Activated T-cell treated with anti-CD3 and anti-CD28 coated beads for 4 hours (primary cell): ENCODE results near the gene ATRNL1.
"Not testable (repeated sequence)": the region's sequence is repeated elsewhere in the genome, so short reads cannot be mapped to it uniquely, and the experiment has no call there.

Experiments
- DNase-seq: peaks from one replicate; pipeline ENCODE4 v3.0.0-alpha.2; 2020

Gene ATRNL1

GRCh38 chr10:115771755-115772154 is 678.6 kb downstream of the ATRNL1 start:
- DNase-seq = no peak

- DNase-seq = no peak
These were observed 679.4 kb downstream of the ATRNL1 start for GRCh38 chr10:115772606-115773005.

- no peak for DNase-seq
These were observed 680.7 kb downstream of the ATRNL1 start for GRCh38 chr10:115773832-115774231.

- no peak for DNase-seq
These were observed 681.6 kb downstream of the ATRNL1 start for GRCh38 chr10:115774721-115775120.

GRCh38 chr10:115777646-115778045 is 684.5 kb downstream of the ATRNL1 start:
- no peak for DNase-seq

DNA sequence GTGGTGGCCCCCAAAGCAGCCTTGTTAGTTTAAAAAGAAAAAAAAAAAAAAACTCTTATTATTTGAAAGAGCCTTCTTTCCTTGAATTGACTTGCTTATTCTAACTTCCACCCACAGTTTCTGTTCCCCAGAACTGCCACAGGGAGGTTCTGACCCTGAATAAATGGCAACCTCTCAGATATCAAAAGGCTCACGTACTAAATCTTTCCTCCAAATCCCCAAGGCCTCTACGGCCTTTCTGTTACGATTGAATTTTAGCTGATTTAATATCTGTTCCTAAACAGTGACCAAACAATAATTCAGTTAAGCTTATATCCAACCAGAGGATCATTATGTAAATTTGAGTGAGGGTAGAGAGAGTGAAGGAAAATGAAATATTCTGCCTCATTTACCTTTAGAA is 697.1 kb downstream of the ATRNL1 start:
- DNase-seq = no peak

GRCh38 chr10:115795964-115796363 is 702.8 kb downstream of the ATRNL1 start:
- DNase-seq = no peak

- DNase-seq = no peak
These were observed 708.3 kb downstream of the ATRNL1 start for GRCh38 chr10:115801457-115801856.

DNA sequence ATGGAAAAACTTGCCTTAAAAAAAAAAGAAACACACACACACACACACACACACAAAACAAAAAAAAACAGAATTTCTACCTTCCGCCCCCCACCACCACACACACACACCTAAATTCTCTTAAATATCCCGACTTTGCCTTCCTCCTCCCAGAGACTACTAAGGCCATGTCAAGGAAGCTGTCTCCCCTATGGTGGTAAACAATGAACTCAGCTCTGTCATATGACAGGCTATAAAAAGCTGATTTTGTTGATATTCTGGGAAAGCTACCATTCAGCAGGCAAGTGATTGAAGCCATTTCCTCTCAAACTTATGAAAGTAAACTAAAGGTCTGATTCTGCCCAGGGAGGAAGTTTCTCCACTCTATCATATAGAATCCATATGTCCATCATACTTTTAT is 708.8 kb downstream of the ATRNL1 start:
- no peak for DNase-seq

- no peak for DNase-seq
These were observed 709.7 kb downstream of the ATRNL1 start for GRCh38 chr10:115802911-115803310.

DNA sequence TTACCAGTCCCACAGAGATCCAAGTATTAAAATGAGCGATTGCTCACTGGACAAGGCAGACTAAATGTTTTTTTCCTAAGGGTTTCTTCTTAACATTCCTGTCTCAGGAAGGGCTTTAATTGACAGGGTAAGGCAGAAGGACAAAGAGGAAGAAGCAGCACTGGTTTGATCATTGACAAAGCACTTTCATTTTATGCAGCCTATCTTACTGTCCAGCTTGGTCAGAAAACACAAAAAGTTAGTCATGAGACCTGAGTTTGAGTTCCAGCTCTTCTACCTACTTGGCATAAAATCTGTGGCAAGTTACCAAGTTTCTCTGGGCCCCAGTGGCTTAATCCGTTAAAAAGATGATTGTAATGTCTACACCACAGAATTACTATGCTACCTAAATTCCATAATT is 721.4 kb downstream of the ATRNL1 start:
- no peak for DNase-seq

- no peak for DNase-seq
These were observed 724.8 kb downstream of the ATRNL1 start for GRCh38 chr10:115818012-115818411.

DNA sequence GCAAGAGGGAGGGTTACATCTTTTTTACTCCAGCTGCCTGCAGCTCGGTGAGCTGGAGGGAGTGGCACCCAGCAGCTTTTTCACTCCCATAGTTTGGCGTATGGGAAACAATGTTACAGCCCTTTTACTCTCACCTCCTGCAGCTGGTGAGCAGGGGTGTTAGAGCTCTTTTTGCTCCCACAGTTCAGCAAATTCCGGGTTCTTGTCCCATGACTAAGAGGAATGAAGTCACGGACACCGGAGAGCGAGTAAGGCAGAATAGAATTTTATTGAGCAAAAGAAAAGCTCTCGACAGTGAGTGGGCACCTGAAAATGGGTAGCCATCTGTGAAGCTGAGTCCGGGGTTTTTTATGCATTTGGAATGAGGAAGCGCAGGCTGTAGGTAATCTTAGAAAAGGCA is 733.2 kb downstream of the ATRNL1 start:
- DNase-seq = no peak

GRCh38 chr10:115827231-115828009 is 734.3 kb downstream of the ATRNL1 start:
- no peak for DNase-seq

GRCh38 chr10:115828182-115828581 is 735.0 kb downstream of the ATRNL1 start:
- DNase-seq = not testable (repeated sequence)

GRCh38 chr10:115829521-115830205 is 736.5 kb downstream of the ATRNL1 start:
- no peak for DNase-seq

- no peak for DNase-seq
These were observed 737.3 kb downstream of the ATRNL1 start for GRCh38 chr10:115830265-115830970.

DNA sequence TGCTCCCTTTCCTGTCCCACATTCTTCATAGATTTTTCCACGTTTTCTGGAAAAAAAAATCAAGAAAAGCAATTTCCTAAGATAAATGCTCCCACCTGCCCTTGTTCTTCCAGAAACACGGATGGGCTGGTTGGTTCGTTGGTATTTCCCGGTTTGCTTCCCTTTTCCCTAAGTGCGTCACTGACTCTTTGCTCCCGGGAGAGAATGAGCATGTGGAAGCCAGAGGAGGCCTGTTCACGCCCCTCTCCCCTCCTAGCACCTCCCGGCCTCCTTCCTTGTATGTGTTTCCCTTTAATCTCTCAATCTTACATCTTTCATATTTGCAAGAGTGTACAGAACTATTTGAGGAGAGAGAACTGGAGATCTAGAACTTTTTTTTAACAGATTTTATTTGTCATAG is 737.9 kb downstream of the ATRNL1 start:
- no peak for DNase-seq

DNA sequence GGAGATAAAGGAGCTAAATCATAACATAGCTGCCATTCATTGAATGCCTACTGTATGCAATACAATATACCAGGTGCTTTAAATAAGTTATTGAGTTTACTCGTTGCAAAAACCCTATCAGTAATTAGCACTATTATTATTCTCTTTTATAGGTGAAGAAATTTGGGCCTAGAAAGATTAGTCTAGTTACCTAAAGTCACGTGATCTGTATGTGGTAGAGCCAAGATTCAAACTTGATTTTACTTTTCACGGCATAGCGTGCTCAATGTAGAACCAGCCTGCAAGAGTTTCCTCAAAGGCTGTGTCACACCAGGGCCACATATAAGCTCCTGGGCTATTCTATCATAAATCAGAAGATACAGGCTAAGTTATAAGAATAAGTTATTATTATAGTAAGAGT is 740.0 kb downstream of the ATRNL1 start:
- DNase-seq = no peak

GRCh38 chr10:115844591-115844990 is 751.4 kb downstream of the ATRNL1 start:
- DNase-seq = no peak

GRCh38 chr10:115845921-115846320 is 752.8 kb downstream of the ATRNL1 start:
- no peak for DNase-seq

- no peak for DNase-seq
These were observed 753.4 kb downstream of the ATRNL1 start for GRCh38 chr10:115846528-115846927.

- DNase-seq = no peak
These were observed 756.0 kb downstream of the ATRNL1 start for GRCh38 chr10:115849197-115849596.

- no peak for DNase-seq
These were observed 757.5 kb downstream of the ATRNL1 start for GRCh38 chr10:115850666-115851065.
